GM21390 (cell line): ENCODE results near the gene RUNX1.

Source experiments
- ATAC-seq: cut with Tn5 transposase; IDR thresholded peaks from one replicate; pipeline ENCODE4 v1.9.1; 2021; ENCODE audit not compliant: unreplicated experiment

RUNX1 gene

DNA sequence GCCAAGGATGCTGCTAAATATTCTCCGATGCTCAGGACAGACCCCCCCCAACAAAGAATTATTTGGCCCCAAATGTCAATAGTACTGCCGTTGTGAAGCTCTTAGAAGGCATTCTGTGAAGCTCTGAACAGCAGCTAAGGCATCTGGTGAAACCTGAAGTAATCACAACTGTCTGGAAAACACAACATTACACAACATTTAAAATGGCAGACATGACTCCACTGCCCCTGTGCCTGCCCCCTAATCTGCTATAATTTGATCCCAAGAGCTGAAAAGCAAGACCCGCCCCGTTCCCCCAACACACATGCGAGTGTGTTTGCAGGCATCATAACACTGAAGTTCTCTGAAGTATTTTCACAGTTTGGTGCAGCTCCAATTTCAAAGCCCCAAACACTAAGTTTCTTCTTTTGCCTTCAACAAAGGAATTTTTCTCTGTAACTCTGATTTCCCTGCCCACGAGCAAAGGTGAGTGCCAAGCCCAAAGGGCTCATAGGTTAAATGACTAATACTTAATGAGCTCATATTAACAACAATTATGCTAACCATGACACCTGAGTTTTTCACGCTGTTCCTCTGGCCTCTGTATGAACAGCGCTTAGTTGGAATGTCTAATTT lies 251.1 kb downstream of the RUNX1 start:
- no peak for ATAC-seq

DNA sequence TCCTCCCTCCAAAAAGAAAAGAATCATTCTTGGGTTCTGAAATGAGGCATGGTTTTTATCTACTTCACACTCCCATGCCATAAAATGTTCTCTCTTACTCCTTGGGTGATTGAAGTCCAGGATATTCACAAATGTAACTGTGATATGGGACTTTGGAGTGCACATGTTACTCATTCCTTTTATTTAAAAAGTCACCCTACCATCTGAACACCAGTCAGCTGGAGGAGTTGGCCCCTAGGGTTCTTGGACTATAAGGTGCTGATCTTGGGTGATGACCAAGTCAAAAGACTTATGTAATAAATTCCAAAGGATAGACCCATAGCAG lies 251.9 kb downstream of the RUNX1 start:
- no peak for ATAC-seq

DNA sequence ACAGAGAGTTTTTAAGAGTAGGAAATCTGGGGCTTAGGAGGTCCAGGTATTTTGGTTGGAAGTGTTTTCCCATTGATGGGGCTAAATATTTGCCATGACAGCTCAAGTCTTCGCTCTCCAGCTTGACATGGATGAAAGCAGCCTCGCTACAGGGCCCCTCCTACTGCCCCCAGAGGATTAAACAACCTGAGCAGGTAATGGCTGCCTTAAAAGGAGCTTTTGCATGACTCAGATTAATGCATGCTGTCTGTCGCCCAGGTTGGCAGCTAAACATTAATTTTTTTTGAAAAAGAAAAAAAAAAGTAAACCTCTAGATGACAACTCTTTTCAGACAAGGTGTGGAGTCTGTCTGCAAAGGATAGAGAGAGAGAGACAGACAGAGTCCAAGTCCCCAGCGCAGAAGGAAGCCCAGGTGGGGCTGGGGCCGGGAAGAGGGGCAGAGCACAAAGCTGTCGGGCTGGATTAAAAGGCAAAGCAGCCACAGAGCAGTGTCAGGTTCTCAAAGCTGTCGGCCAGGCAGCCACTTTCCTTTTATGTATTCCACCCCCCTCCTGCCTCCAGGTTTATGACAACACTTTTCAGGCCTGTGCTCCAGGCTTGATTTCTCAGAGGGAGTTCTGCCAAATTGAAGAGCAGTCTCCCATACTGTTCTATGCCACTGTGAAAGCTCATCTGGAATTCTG lies 252.4 kb downstream of the RUNX1 start:
- no peak for ATAC-seq

DNA sequence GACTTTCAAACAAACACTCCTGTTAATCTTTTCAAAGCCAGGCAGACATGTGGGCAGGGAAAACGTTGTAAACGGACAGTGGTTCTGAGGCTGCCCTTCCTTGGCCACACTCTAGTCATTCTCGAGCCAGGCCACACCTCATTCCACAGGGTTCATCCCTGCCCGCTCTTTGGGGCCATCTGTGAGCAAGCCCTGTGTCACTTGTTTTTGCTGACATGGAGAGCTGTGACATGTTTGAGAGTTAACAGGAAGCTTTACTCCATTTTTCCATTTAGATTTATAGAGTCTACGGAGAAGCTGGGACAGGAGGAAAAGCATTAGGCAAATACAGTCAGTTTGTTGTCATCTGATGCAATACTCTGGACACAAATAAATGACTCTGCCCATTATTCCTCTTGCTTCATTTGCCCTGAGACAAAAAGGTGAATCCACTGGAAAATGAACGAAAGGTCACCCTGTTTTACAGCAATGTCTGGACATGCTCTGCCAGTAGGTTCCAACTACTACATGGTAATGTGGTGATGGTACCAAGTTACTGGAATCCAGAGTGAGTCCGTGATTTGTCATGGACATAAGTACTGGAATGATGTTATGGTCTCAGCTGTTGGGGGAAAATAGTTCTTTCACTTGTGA lies 253.4 kb downstream of the RUNX1 start:
- no peak for ATAC-seq

DNA sequence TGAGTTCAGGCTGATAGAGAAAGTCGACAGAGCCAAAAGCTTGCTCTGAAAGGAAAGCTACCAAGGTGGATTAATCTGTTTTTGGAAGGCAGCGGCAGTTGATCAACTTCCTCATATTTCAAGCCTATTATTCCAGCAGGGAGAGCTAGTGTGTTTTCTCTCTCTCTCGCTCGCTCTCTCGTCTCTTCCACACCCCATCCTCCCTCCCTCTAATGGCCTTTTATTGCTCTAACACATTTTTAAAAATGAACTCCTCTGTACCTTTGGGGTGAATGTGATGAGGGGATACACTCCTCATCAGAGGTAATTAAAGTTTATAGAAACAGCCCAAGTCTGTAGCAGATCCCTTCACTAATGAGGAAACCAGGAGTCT lies 253.9 kb downstream of the RUNX1 start:
- no peak for ATAC-seq

DNA sequence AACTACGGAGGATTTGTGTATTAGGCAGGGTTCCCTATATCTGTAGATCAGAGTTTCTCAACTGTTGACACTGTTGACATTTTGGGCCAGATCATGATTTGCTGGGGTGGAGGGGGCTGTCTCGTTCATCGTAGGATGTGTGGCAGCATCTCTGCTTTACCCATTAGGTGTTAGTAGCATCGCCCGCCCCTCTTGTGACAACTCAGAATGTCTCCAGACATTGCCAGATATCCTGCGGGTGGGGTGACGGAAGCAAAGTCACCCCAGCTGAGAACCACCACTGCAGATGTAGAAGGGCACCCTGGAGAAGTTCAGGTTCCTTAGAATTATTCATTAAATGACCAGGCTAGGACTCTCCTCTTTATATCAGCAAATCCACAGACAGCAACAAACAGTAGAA lies 254.4 kb downstream of the RUNX1 start:
- no peak for ATAC-seq

DNA sequence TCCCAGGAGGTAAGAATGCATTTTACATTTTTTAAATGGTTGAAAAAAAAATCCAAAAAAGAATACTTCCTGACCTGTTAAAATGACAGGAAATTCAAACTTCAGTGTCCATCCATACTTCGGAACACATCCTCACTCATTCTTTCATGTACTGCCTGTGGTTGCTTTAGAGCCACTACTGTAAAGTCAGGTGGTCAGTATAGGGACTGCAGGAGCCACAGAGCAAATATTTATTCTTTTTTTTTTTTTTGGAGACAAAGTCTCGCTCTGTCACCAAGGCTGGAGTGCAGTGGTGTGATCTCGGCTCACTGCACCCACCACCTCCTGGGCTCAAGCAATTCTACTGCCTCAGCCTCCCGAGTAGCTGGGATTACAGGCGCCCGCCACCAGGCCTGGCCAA lies 255.6 kb downstream of the RUNX1 start:
- ATAC-seq, result no peak

DNA sequence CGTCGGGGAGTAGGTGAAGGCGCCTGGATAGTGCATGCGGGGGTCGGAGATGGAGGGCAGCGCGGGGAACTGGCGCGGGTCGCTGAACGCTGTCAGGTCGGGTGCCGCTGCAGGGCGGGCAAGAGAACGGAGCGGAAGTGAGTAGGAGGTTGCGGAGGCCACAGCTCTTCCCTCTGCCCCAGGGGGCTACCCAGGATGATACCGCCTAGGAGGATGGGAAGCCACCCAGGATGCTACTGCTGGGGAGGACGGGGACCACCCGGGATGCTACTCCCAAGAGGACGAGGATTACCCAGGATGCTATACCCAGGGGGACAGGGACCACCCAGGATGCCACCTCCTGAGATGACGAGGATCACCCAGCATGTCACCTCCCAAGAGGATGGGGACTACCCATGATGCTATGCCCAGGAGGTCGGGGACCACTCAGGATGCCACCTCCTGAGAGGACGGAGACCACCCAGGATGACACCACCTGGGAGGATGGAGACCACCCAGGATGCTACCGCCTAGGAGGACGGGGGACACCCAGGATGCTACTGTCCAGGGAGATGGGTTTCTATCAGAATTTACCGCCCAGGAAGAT lies 256.5 kb downstream of the RUNX1 start:
- ATAC-seq, result no peak

DNA sequence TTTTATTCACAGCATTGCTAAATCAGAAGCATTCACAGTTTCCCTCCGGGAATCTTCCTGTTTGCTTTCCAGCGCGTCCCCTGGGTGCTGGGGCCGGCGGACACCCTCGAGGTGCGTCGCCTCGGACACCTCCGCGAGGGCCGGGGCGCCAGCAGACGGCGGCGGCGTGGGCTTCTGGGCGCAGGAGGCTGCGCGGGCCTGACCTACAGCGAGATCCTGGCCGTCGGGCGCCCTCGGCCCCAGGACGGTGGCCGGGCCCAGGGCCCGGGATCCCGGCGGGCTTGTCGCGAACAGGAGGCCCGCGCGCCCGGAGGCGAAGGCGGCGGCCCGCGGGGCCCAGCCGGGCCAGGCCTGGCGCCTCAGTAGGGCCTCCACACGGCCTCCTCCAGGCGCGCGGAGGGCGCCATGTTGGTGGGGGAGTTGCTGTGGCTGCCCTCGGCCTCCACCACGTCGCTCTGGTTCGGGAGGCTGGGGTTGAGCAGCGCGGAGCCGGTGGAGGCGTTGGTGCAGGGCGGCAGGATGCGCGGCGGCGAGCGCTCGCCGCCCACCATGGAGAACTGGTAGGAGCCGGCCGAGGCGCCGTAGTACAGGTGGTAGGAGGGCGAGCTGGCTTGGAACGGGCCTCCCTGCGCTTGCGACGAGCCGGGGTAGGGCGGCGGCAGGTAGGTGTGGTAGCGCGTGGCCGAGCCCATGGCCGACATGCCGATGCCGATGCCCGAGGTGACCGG lies 257.2 kb downstream of the RUNX1 start:
- ATAC-seq, result no peak

DNA sequence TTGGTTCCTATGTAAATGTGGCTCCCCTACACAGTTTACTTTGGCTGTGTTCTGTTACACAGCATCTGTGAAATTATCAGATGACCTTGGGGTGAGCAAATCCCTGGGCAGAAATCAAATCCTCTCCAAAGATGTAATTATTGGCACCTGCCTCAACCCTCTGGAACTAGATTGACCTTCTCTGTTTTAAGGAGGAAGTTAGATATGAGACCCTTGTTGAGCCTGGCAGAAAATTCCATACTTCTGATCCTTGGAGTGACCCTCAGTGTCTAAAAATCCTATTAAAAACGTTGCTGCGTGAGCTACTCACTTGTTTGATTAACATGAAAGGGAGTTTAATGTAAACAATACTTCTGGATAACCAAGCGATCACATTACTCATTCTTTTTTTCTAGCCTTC lies 258.3 kb downstream of the RUNX1 start:
- no peak for ATAC-seq

DNA sequence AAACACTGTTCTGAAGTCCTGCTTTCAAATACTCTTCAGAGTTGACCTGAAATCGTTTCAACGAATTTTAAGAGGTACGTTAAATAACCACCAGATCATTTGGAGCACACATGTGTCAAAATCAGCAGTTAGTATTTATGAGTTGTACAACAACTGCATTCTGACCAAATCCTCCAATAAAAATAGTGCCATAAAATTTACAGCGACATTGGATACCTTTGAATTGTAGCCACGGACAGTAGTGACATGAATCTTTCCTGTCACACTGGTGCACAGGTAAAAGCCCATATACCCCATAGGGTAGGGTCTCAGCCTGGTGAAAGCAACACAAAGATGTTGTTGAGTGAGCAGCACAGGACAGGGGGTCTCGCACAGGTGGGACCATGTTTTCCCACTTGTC lies 258.8 kb downstream of the RUNX1 start:
- no peak for ATAC-seq

DNA sequence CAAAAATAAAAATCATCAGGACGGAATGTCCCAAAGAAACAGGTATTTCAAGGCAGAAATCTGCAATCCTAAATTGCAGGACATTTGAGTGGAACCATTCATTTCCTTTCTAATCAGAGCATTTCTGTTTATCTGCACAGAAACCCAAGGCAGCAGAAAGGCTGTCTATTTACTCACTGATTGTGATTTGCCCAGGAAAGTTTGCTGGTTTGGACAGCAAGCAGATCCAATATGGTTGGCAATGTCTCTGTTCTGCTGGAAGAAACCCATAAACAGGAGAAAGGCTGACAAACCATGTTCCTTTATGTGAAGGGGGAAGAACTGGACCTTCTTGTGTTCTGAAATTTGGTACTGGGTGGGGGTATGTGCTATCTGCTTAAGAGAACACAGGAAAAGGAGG lies 260.2 kb downstream of the RUNX1 start:
- no peak for ATAC-seq

DNA sequence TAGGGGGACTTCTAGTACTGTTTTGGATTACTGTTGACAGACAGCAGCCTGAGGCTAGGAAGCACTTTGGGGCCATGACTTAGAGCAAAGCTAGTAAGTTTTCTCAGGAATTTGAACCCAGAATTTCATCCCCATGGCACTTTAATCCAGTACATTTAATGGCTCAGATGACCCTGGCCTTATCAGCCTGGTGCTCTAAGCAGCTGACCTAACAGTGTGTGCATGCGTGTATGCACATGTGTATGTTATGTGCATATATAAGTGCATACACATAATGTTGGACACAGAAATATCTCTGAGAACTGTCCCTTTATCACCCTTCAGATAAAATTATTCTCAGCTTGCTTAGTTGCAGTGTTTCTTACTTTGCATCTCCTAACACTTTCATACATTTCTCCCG lies 265.3 kb downstream of the RUNX1 start:
- ATAC-seq, result no peak

DNA sequence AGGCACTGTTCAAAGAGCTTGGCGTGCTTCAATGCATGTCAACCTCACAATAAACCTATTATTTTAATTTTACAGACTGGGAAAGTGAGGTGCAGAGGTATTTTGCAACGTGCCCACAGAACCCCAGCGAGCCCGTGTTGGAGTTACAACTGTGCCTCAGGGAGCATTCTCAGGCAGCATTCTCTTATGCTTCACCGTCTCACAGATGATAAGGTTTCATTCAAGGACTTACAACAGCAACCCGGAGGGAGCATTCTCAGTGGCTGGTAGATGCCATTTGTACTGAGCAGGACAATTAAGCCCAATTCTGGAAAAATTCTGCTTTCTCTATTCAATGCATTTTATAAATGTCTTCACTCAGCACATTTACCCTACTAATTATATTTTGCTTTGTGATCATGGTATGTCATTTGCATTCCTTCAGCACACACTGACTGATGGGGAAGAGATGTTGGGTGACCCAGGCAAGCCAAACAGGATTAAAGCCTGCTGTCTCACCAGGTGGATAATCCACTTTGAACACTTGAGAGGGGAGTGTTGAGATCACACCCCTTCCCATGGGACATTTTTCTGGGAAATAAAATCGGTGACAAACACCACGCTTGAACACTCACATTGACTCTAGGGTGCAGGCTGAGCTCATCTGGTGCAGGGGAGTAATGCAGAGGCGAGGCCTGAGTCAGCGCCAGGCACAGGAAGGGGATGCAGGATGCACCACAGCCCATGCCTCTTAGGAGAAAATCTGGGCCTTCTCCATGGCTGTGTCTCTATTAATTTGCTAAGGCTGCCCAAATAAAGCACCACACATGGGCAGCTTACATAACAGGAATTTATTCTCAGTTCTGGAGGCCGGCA lies 266.4 kb downstream of the RUNX1 start:
- ATAC-seq, result no peak

DNA sequence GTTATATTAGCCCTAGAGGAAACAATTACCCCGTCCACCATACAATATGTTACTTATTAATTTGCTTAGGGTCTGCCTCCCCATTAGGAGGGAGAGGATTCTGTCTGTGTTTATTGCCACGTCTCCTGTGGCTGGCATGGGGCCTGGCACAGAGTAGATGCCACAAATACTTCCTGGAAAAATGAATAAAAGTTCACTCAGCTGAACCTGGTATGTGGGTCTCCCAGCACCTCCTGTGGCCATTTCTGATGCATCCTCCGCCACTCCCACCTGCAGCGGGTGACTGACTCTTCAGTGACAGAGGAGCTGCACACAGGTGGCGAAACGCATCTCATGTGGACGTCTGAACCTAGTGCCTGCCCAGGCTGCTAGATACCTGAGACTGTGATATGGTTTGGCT lies 267.6 kb downstream of the RUNX1 start:
- ATAC-seq, result no peak

DNA sequence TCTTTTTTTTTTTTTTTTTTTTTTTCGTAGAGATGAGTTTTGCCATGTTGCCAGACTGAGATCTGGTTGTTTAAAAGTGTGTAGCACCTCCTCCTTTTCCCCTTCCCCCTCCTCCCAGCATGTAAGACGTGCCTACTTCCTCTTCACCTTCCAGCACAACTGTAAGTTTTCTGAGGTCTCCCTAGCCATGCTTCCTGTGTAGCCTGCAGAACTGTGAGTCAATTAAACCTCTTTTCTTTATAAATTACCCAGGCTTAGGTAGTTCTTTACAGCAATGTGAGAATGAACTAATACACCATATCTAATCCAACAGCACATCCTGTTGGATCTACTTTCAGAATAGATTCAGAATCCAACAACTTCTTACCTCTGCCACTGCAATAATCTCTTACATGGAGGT lies 269.2 kb downstream of the RUNX1 start:
- no peak for ATAC-seq

DNA sequence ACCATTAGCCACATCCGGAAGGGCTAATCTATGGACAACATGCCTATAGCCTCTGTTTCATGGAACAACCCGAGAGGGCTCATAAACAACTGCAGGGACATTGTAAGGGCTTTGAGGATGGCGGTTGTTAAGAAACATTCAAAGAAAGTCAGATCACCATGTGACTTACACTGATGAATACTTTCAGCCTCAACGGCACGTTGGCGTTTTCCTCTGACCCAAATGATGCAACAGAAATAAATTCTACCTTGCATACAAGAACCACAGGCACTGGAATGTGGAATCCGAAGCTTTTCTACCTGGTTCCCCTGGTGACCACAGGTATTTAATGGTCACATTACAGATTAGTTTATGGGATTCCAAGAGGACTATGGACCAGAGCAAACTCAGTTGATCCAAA lies 273.3 kb downstream of the RUNX1 start:
- no peak for ATAC-seq

DNA sequence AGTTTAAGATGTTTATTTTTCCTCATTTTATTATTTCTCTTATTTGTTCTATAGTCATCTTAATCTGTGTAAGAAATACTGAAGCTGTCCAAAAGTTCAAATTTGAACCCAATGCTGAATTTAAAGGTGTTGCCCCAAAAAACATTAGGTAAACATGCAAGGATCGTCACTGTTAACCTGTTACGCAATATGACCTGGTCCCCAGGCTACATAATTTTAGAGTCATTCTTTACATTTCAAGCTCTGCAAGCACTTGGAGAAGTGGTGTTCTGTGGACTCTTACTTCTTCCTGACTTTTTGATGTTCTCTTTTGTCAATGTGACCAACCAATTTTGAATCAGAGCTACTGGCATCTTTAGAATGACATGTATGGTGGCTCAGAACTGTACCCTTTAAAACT lies 274.4 kb downstream of the RUNX1 start:
- no peak for ATAC-seq

DNA sequence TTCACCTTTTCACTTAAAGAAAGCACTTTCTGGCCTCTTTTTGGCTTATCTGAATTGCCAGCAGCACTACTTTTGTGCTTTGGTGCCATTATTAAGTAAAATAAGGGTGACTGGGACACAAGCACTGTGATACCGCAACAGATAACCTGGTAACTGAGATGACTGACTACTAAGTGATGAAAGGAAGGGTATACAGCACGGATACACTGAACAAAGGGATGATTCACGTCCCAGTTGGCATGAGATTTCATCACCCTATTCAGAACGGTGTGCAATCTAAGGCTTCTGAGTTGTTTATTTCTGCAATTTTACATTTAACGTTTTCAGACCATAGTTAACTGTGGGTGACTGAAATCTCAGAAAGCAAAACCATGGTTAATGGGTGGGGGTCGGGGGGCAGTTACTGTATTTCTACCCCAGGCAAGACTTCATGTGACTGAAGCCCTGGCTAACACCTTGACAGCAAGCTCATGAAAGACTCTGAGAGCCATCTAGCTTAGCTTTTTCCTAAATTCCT lies 277.5 kb downstream of the RUNX1 start:
- ATAC-seq, result no peak

DNA sequence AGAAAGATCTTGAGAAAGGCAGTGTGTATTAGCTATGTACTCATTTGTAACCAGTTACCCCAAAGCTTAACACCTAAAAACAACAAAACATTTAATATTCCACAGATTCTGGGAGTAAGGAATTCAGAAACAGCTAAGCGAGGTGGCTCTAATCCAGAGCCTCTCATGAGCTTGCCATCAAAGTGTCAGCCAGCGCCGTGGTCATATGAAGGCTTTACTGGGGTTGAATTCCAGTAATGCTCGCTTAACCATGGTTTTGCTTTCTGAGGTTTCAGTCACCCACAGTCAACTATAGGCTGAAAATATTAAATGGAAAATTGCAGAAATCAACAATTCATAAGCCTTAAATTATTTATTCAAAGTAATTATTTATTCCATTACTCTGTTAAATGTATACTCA lies 278.5 kb downstream of the RUNX1 start:
- no peak for ATAC-seq

DNA sequence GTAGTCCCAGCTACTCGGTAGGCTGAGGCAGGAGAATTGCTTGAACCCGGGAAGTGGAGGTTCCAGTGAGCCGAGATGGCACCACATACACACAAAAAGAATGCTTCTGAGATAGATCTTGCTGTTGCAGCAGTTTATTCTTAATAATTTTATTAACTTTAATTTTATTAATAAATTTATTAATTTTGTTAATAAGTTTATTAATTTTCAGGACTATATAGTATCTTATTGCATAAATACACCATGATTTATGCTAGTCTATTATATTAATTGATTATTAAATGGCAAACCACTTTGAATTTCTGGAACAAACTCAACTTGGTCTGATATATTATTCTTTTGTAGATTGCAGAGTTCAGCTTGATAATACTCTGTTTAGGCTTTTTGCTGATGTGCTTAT lies 280.8 kb downstream of the RUNX1 start:
- ATAC-seq, result no peak
